IMR-90 (cell line): ENCODE data around the gene CDK5RAP2.

Experiments
- BHLHE40 ChIP-seq: fragments of 150-350 bp; IDR thresholded peaks from 2 replicates; pipeline ENCODE4 v1.6.1; 2016; ENCODE audit warnings: mild to moderate bottlenecking, low read depth, low read length
- CEBPB ChIP-seq: IDR thresholded peaks from 2 replicates; pipeline ENCODE4 v1.6.1; 2012; ENCODE audit warnings: low read depth, low read length, improper control_type of control experiment
- FOS ChIP-seq: fragments of 150-350 bp; IDR thresholded peaks from 2 replicates; pipeline ENCODE4 v1.6.1; 2016; ENCODE audit warnings: low read depth, low read length
- MAZ ChIP-seq: IDR thresholded peaks from 2 replicates; pipeline ENCODE4 v1.6.1; 2012; ENCODE audit warnings: low read depth, mild to moderate bottlenecking, low read length, improper control_type of control experiment, moderate library complexity, borderline replicate concordance
- MXI1 ChIP-seq: IDR thresholded peaks from 2 replicates; pipeline ENCODE4 v1.6.1; 2012; ENCODE audit warnings: low read depth, mild to moderate bottlenecking, low read length, moderate library complexity, borderline replicate concordance
- NFE2L2 ChIP-seq: fragments of 150-350 bp; IDR thresholded peaks from 2 replicates; pipeline ENCODE4 v1.6.1; 2016; ENCODE audit warnings: low read depth, mild to moderate bottlenecking, low read length
- POLR2A ChIP-seq: IDR thresholded peaks from 2 replicates; pipeline ENCODE4 v1.6.1; 2012; ENCODE audit warnings: mild to moderate bottlenecking, low read depth, low read length
- RAD21 ChIP-seq: IDR thresholded peaks from 2 replicates; pipeline ENCODE4 v1.6.1; 2012; ENCODE audit warnings: low read length, improper control_type of control experiment
- RCOR1 ChIP-seq: IDR thresholded peaks from 2 replicates; pipeline ENCODE4 v1.6.1; 2012; ENCODE audit warnings: mild to moderate bottlenecking, low read length, improper control_type of control experiment; ENCODE audit not compliant: insufficient replicate concordance
- RFX5 ChIP-seq: IDR thresholded peaks from 2 replicates; pipeline ENCODE4 v1.8.0; 2012; ENCODE audit warnings: low read depth, mild to moderate bottlenecking, low read length, moderate library complexity
- TF ChIP-seq, protein P1 (sequence below): conservative IDR thresholded peaks from 2 replicates; pipeline ENCODE4 v1.5.1; 2012; ENCODE audit warnings: mild to moderate bottlenecking, low read depth, low read length, improper control_type of control experiment
- TF ChIP-seq, protein P2 (sequence below): fragments of 150-350 bp; IDR thresholded peaks from 2 replicates; pipeline ENCODE4 v1.6.1; 2017; ENCODE audit warnings: mild to moderate bottlenecking, antibody characterized with exemption, low read length, low read depth

DNA sequence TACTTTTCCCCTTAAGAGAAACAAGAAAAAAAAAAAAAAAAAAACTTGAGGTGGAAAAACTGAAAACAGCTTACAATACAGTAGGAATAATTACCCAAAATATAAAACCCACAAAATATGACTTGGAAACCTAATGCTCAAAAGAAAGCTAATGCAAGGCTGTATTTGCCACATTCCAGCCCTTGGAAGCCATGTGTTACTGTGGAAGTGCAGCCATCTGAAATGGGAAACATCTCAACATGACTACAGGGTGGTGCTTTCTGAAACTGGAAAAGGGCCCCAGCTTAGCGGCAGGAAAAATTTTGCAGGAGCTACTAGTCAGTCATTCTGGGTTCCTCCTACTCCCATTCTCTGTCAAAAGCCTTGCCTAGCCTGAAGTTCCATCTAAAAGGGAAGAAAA, 20.4 kb downstream of the CDK5RAP2 start:
- TF ChIP-seq POLR2A: no peak
- no peak for TF ChIP-seq FOS
- TF ChIP-seq RAD21: no peak
- TF ChIP-seq, protein P1, sequence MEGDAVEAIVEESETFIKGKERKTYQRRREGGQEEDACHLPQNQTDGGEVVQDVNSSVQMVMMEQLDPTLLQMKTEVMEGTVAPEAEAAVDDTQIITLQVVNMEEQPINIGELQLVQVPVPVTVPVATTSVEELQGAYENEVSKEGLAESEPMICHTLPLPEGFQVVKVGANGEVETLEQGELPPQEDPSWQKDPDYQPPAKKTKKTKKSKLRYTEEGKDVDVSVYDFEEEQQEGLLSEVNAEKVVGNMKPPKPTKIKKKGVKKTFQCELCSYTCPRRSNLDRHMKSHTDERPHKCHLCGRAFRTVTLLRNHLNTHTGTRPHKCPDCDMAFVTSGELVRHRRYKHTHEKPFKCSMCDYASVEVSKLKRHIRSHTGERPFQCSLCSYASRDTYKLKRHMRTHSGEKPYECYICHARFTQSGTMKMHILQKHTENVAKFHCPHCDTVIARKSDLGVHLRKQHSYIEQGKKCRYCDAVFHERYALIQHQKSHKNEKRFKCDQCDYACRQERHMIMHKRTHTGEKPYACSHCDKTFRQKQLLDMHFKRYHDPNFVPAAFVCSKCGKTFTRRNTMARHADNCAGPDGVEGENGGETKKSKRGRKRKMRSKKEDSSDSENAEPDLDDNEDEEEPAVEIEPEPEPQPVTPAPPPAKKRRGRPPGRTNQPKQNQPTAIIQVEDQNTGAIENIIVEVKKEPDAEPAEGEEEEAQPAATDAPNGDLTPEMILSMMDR: no peak
- TF ChIP-seq MAZ: no peak
- TF ChIP-seq, protein P2, sequence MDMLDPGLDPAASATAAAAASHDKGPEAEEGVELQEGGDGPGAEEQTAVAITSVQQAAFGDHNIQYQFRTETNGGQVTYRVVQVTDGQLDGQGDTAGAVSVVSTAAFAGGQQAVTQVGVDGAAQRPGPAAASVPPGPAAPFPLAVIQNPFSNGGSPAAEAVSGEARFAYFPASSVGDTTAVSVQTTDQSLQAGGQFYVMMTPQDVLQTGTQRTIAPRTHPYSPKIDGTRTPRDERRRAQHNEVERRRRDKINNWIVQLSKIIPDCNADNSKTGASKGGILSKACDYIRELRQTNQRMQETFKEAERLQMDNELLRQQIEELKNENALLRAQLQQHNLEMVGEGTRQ: no peak
- TF ChIP-seq RCOR1: no peak
- TF ChIP-seq CEBPB: no peak
- TF ChIP-seq RFX5: no peak
- no peak for TF ChIP-seq NFE2L2
- no peak for TF ChIP-seq MXI1
- no peak for TF ChIP-seq BHLHE40
